Measurements from ENCODE around the gene PHACTR1. TPM values are rescaled to one million over a fixed set of nuclear protein-coding genes. Genes with fewer than 3 reads are reported as not detected.

PHACTR1 gene
- total and polyA plus RNA-seq, 5 experiments from 2014 or later = 0.07 to 3.0 (median 0.70) TPM

DNA sequence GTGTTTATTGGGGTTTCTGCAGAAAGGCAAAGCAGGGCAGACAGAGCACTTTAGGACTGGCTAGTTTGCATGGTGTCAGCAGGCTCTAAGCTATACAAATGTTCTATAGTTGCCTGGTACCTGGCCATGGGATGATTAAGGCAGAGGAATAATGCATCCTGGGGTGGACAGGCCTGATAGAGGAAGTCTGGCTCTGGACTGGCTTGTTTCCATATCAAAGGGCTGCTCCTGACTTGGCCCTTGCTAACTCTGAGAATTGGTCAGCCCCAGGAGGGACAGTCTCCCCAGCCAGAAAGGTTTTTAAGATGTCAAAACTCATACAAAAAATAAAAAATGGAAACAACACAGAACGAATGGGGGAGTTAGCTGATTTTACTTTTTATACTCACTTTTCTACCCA lies 474.9 kb downstream of the PHACTR1 start:
- peaks cover 0 to 4% (median 0%) of the 10 kb centered on the region in 9 donors for H3K9me3 Mint-ChIP-seq
- ATAC-seq = no peak
- peaks cover 2 to 23% (median 8%) of the 10 kb centered on the region in 5 donors for H3K27me3 Mint-ChIP-seq

DNA sequence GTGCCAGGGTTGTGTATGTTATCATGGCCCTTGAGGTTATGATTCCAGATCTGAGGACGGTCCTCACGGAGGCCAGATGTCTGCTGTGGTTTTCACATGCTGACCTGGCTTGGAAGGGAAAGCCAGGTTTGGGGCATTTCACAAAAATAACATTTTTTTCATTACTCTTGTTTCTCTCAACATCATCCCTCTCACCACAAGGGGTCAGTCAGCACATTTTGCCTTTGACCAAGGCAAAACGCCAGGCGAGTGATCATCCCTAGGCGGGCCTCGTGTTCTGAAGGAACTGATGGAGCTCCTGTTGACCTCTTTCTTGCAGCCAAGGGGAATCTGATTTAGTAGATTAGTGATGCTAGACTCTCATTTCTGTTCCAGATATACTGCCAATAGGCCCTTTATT lies 478.3 kb downstream of the PHACTR1 start:
- H3K4me1 Mint-ChIP-seq = peaks cover 0 to 4% (median 0%) of the 10 kb centered on the region in 4 donors
- H3K9me3 Mint-ChIP-seq = peaks cover 0 to 4% (median 0%) of the 10 kb centered on the region in 9 donors
- peaks cover 2 to 23% (median 8%) of the 10 kb centered on the region in 5 donors for H3K27me3 Mint-ChIP-seq
- H3K4me3 Mint-ChIP-seq = no peak overlapping the region
- POLR2A ChIA-PET = no interaction called here
- DNase-seq = peak in 1 of 10 donors; percentile 17
- H3K27ac Mint-ChIP-seq = no peak overlapping the region
- ATAC-seq = no peak
- peaks cover 0 to 2% (median 0%) of the 10 kb centered on the region in 3 donors for H3K36me3 Mint-ChIP-seq

More for the DNA sequence above, 474.9 kb downstream of the PHACTR1 start:
- H3K4me3 Mint-ChIP-seq = no peak overlapping the region
- H3K36me3 Mint-ChIP-seq = peaks cover 0 to 2% (median 0%) of the 10 kb centered on the region in 3 donors
- H3K4me1 Mint-ChIP-seq = peaks cover 0 to 4% (median 0%) of the 10 kb centered on the region in 4 donors
- POLR2A ChIA-PET = no interaction called here
- no peak for DNase-seq
- no peak overlapping the region for H3K27ac Mint-ChIP-seq

DNA sequence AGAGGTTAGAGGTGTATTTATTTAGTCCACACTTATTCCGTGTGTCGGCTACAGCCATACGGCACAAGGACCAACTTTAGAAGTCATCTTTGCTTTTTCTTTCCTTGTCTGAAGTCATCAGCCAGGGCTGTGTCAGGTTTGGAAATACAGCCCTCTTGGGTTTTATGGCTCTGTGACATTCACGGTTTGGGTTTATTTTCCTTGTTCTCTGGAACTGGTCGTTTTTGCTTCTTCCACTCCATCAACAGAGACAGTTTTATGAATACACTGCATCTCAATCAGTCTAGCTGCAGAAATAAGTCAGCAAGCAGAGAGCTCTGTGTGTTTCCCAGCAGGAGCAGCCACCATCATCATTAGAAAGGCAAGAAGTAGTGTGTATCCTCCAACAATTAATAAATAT lies 479.2 kb downstream of the PHACTR1 start:
- POLR2A ChIA-PET = no interaction called here
- Mint-ChIP-seq H3K4me1 (peaks cover 0 to 4% (median 0%) of the 10 kb centered on the region in 4 donors), H3K4me3 (no peak overlapping the region), H3K27me3 (peaks cover 0 to 17% (median 5%) of the 10 kb centered on the region in 5 donors), H3K27ac (no peak overlapping the region), H3K9me3 (peaks cover 0 to 3% (median 0%) of the 10 kb centered on the region in 9 donors), H3K36me3 (peaks cover 0 to 2% (median 0%) of the 10 kb centered on the region in 3 donors)
- ATAC-seq = no peak
- DNase-seq = no peak

DNA sequence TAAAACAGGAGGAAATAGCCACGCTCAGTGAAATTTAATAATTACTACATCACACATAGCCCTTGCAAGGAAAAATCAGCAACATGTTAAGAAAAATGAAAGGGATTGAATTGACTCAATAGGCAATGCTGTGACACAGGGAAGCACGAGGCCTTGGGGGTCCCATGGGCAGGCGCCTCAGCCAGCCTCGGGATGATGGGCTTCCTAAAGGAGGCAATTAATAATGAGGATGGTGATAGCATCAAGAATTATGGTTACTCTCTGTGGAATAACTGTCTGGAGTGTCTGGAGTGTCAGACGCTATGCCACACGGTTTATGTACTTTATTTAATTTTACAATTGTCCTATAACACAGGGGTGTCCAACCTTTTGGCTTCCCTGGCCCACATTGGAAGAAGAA lies 481.6 kb downstream of the PHACTR1 start:
- DNase-seq = no peak
- Mint-ChIP-seq H3K36me3 (no peaks in the 10 kb centered on the region), H3K27ac (no peak overlapping the region), H3K9me3 (no peaks in the 10 kb centered on the region), H3K4me1 (peaks cover 0 to 4% (median 0%) of the 10 kb centered on the region in 4 donors), H3K4me3 (no peak overlapping the region), H3K27me3 (peaks cover 0 to 9% (median 4%) of the 10 kb centered on the region in 5 donors)
- POLR2A ChIA-PET = no interaction called here
- ATAC-seq = no peak

DNA sequence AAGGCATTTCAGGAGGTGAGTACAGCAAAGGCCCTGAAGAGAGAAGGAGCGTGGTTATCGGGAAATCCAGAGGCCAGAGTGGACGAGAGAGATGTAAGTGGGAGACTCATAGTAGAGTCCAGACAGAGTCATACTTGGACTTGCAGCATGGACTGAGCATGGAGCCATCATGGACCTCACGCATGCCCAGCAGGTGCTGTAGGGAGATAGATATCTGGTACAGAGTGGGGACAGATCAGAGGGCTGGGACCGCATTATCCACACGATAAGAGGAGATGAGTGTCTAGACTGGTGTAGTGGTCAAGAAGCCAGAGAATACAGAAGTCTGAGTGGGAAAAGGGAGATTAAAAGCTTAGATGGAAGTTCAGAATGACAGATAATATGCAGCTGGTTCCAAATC lies 484.8 kb downstream of the PHACTR1 start:
- POLR2A ChIA-PET = no interaction called here

DNA sequence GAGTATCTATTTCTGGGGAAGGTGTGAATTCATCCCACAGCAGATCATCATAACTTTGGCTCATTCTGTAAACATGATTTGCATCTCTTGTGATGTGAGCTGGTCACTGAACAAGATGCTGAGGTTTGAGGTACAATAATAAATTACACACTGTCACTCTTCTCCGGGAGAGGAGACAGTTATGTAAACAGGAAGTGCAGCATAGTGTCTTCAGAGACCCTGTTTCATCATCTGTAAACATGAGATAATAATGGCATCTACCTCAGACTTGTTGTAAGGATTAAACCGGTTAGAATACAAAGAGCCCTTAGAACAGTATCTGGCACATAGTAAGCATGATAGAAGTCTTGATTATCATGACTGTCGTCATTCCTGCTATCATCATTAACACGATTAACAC lies 486.6 kb downstream of the PHACTR1 start:
- Mint-ChIP-seq H3K27me3 (peaks cover 0 to 6% (median 0%) of the 10 kb centered on the region in 5 donors), H3K4me1 (no peaks in the 10 kb centered on the region), H3K9me3 (no peaks in the 10 kb centered on the region), H3K4me3 (no peak overlapping the region), H3K36me3 (no peaks in the 10 kb centered on the region), H3K27ac (no peak overlapping the region)
- ATAC-seq (no peak), DNase-seq (no peak)
- POLR2A ChIA-PET = no interaction called here

More for the DNA sequence above, 484.8 kb downstream of the PHACTR1 start:
- Mint-ChIP-seq H3K9me3 (no peaks in the 10 kb centered on the region), H3K4me1 (no peaks in the 10 kb centered on the region), H3K27ac (no peak overlapping the region), H3K4me3 (no peak overlapping the region), H3K36me3 (no peaks in the 10 kb centered on the region), H3K27me3 (peaks cover 0 to 6% (median 0%) of the 10 kb centered on the region in 5 donors)
- no peak for ATAC-seq
- no peak for DNase-seq

DNA sequence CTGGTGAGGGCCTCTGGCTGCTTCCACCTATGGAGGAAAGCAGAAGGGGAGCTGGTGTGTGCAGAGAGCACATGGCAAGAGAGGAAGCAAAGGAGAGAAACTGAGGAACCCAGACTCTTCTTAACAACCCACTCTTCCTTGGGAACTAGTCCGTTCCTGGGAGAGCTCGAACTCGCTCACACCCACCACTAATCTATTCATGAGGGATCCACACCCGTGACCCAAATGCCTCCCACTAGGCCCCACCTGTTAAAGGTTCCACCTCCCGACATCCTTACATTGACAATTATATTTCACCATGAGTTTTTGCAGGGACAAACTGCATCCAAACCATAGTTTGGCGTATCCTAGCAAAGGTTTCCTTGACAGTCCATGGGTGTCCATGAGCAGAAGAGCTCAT lies 488.5 kb downstream of the PHACTR1 start:
- H3K27me3 Mint-ChIP-seq = peaks cover 0 to 6% (median 0%) of the 10 kb centered on the region in 5 donors
- H3K27ac Mint-ChIP-seq = peak overlapping the region in 1 of 10 donors; percentile 17
- POLR2A ChIA-PET = no interaction called here
- H3K4me1 Mint-ChIP-seq = no peaks in the 10 kb centered on the region
- H3K4me3 Mint-ChIP-seq = no peak overlapping the region
- ATAC-seq = no peak
- no peak for DNase-seq
- H3K36me3 Mint-ChIP-seq = no peaks in the 10 kb centered on the region
- no peaks in the 10 kb centered on the region for H3K9me3 Mint-ChIP-seq

DNA sequence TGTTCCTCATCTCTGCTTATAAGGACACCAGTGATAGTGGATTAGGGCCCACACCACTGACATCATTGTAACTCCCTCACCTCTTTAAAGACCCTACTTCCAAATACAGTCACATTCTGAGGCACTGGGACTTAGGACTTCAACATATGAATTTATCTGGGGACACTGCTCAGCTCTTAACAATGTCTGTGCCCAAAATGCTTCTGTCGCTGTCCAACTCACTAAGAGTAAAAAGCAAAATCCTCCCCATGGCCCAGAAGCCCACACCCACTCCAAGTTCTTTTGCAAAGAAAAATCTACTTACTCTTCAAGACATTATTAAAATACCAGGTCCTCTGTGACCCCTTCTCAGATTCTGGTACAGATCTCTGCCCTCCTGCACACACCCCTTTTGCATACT lies 495.5 kb downstream of the PHACTR1 start:
- Mint-ChIP-seq H3K9me3 (no peaks in the 10 kb centered on the region), H3K27me3 (peaks cover 0 to 7% (median 2%) of the 10 kb centered on the region in 5 donors), H3K4me3 (no peak overlapping the region), H3K36me3 (no peaks in the 10 kb centered on the region), H3K27ac (no peak overlapping the region), H3K4me1 (peaks cover 0 to 9% (median 7%) of the 10 kb centered on the region in 4 donors)
- no peak for ATAC-seq
- DNase-seq = no peak
- POLR2A ChIA-PET = no interaction called here

DNA sequence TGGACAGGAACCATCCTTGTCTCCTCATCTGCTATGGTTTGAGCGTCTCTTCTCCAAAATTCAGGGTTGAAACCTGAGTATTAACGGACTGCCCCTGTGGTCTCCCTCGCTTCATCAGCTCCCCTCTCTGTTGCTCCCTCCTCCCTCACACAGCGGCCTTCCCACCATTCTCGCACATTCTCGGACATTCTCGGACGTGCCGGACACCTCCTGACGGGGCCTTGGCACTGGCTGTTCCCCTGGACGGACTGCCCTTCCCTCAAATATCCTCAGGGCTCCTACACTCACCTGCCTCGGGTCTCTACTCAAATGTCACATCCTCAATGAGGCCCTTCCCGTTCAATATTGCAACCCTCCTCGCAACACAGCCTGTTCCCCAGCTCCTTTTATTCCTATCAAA lies 496.0 kb downstream of the PHACTR1 start:
- Mint-ChIP-seq H3K9me3 (no peaks in the 10 kb centered on the region), H3K27me3 (peaks cover 0 to 7% (median 2%) of the 10 kb centered on the region in 5 donors), H3K27ac (no peak overlapping the region), H3K4me3 (no peak overlapping the region), H3K4me1 (peaks cover 0 to 14% (median 11%) of the 10 kb centered on the region in 4 donors), H3K36me3 (no peaks in the 10 kb centered on the region)
- ATAC-seq (no peak), DNase-seq (no peak)
- POLR2A ChIA-PET = no interaction called here

DNA sequence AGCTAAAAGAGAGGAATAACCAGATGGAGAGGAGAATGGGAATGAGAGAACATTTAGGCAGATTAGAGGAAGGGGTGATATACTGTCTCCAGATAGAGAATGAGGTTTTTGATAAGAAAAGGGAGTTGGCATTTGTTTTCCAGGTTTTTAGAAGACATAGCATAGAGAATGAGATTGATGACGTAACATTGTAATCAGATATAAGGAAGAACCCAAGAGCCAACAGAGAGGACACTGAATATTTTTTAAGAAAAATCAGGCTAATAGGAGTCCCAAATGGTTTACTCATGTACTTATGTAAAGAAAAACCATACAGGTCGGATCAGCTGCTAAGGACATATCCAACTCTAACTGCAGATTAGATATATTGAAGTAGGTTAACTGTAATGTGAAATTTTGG lies 498.8 kb downstream of the PHACTR1 start:
- ATAC-seq (no peak), DNase-seq (no peak)
- H3K27me3 Mint-ChIP-seq = peaks cover 0 to 7% (median 2%) of the 10 kb centered on the region in 5 donors
- no peaks in the 10 kb centered on the region for H3K36me3 Mint-ChIP-seq
- H3K4me3 Mint-ChIP-seq = no peak overlapping the region
- H3K27ac Mint-ChIP-seq = no peak overlapping the region
- H3K4me1 Mint-ChIP-seq = peaks cover 0 to 19% (median 16%) of the 10 kb centered on the region in 4 donors
- POLR2A ChIA-PET = no interaction called here
- H3K9me3 Mint-ChIP-seq = no peaks in the 10 kb centered on the region

DNA sequence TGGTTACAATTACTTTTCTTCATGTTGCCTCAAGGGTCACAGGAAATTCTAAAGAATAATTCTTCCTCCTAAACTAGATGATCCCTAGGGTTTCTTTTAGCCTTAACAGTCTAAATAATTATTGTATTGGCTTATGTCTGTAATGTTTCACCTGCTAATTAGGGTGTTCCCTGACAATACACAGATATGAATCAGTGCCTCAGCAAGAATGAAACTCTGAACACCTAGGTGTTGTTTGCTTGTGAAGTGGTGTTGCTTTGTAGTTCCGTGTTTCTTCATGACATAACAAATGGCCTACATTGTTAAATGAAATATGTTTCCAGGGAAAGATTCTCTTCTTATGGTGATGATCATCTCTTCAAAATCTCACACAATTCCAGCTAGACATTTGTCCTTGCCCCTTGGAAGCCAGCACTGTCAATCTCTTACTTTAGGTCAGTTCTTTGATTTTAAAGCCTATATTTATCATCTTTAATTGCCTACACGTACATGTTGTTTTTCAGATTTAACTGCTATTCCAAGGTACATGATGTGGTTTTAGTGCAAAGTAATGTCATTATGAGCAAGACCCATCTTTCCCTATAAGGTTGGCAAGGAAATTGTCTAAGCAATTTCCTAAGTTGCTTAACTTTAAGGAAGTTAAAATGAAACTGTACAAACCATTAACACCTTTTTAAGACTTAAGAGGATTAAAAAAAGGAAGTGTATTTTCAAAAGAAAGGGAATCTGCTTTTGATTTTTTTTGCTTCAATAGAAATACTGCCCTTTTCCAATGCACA lies 499.9 kb downstream of the PHACTR1 start:
- Mint-ChIP-seq H3K27ac (no peak overlapping the region), H3K4me3 (no peak overlapping the region), H3K4me1 (peaks cover 0 to 19% (median 16%) of the 10 kb centered on the region in 4 donors), H3K36me3 (no peaks in the 10 kb centered on the region), H3K27me3 (peaks cover 0 to 7% (median 3%) of the 10 kb centered on the region in 5 donors), H3K9me3 (no peaks in the 10 kb centered on the region)
- POLR2A ChIA-PET = no interaction called here
- ATAC-seq (no peak), DNase-seq (no peak)

DNA sequence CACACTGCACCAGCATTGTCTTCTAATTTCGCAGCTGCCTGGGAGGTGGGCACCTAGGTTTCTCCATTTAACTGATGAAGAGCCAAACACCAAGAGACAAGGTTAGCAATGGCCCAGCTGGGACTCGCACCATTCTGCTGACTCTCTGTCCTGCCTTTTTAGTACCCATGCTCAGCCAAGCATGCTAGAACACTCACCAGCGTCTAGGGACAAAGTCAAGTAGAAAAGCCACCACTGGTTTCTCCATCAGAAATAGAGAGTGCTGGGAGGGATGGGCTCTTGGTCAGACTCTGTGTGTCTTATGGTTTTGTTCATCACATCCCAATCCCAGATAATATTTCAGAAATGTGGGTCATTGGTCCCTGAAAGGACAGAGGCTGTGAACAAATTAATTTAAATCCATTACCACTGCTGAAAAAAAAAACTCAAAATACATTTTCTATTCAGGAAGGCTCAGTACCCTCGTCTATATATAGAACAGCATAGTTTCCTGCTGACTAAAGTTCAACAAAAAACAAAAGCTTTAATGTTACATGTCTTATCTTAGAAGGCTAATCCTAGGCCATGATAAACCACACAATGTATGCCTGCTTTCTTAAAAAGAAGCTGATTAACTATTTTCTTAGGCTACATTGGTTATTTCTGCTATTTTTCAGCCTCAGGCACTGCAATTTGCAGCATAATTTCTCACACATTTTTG lies 500.8 kb downstream of the PHACTR1 start:
- ATAC-seq (no peak), DNase-seq (no peak)
- Mint-ChIP-seq H3K9me3 (no peaks in the 10 kb centered on the region), H3K27ac (no peak overlapping the region), H3K4me1 (peaks cover 0 to 19% (median 16%) of the 10 kb centered on the region in 4 donors), H3K27me3 (peaks cover 0 to 4% (median 0%) of the 10 kb centered on the region in 5 donors), H3K36me3 (no peaks in the 10 kb centered on the region), H3K4me3 (peak overlapping the region in 2 of 10 donors; percentile 3 to 9)
- POLR2A ChIA-PET = interaction anchor here (0.7 kb wide), 1 partner anchor 920 kb away, joined by 3 read pairs; no protein-coding TSS in a partner anchor

DNA sequence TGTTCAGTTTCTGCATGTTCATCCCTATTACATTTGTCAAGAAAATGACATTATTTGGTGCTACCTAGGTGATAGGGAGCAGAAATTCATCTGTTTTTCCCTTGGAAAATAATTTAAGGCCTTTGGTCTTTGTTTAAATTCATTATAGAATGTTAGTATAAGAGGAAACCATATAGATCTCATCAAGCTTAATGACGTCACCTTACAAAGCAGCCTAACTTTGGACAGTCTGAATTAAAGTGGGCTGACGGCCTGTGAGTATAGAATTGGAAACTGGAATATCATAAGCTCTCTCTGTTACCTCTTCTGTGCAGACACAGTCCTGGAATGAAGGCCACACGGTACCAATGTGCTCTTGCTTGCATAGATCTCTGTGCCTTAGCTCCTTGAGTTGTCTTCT lies 503.7 kb downstream of the PHACTR1 start:
- peaks cover 0 to 19% (median 16%) of the 10 kb centered on the region in 4 donors for H3K4me1 Mint-ChIP-seq
- H3K9me3 Mint-ChIP-seq = no peaks in the 10 kb centered on the region
- H3K4me3 Mint-ChIP-seq = no peak overlapping the region
- no peaks in the 10 kb centered on the region for H3K36me3 Mint-ChIP-seq
- POLR2A ChIA-PET = no interaction called here
- H3K27me3 Mint-ChIP-seq = peaks cover 0 to 1% (median 0%) of the 10 kb centered on the region in 5 donors
- H3K27ac Mint-ChIP-seq = no peak overlapping the region
- DNase-seq (no peak), ATAC-seq (no peak)

Data from naive thymus-derived CD8-positive, alpha-beta T cell (primary cell).